Measurements from ENCODE around the gene ARX.

ARX gene

GRCh38 chrX:25005382-25006185 lies 10.2 kb downstream of the ARX start:
- Histone ChIP-seq H3K4me3 (ENCODE audit: low read length) (no peak overlapping the region), H3K4me1 (ENCODE audit: insufficient read depth, low read length) (no peaks in the 10 kb centered on the region; the same call in 1 of the 2 replicates), H3K9ac (ENCODE audit: low read depth, low read length) (no peak overlapping the region), H3K27ac (ENCODE audit: low read length) (no peak overlapping the region), H3K27me3 (ENCODE audit: insufficient read depth, low read length) (peaks cover 99% of the 10 kb centered on the region), H3K36me3 (ENCODE audit: insufficient read depth, low read depth, low read length) (no peaks in the 10 kb centered on the region), H3K9me3 (ENCODE audit: insufficient read depth, low read depth, low read length) (no peaks in the 10 kb centered on the region)

- Histone ChIP-seq H3K4me1 (ENCODE audit: insufficient read depth, low read length) (no peaks in the 10 kb centered on the region; the same call in 1 of the 2 replicates), H3K9ac (ENCODE audit: low read depth, low read length) (no peak overlapping the region), H3K4me3 (ENCODE audit: low read length) (no peak overlapping the region), H3K36me3 (ENCODE audit: insufficient read depth, low read depth, low read length) (no peaks in the 10 kb centered on the region), H3K27me3 (ENCODE audit: insufficient read depth, low read length) (peaks cover 99% of the 10 kb centered on the region), H3K9me3 (ENCODE audit: insufficient read depth, low read depth, low read length) (no peaks in the 10 kb centered on the region), H3K27ac (ENCODE audit: low read length) (no peak overlapping the region)
Observed at GRCh38 chrX:25005034-25005381, 10.8 kb downstream of the ARX start.

GRCh38 chrX:25004485-25005032 lies 11.2 kb downstream of the ARX start:
- Histone ChIP-seq H3K9me3 (ENCODE audit: insufficient read depth, low read depth, low read length) (no peaks in the 10 kb centered on the region), H3K27ac (ENCODE audit: low read length) (no peak overlapping the region), H3K4me1 (ENCODE audit: insufficient read depth, low read length) (peaks cover 4% of the 10 kb centered on the region; the same call in 1 of the 2 replicates), H3K27me3 (ENCODE audit: insufficient read depth, low read length) (peaks cover 99% of the 10 kb centered on the region), H3K36me3 (ENCODE audit: insufficient read depth, low read depth, low read length) (no peaks in the 10 kb centered on the region), H3K9ac (ENCODE audit: low read depth, low read length) (no peak overlapping the region), H3K4me3 (ENCODE audit: low read length) (no peak overlapping the region)

GRCh38 chrX:25004040-25004439 lies 11.7 kb downstream of the ARX start:
- peaks cover 7% of the 10 kb centered on the region for H3K4me1 ChIP-seq (ENCODE audit: insufficient read depth, low read length)
- H3K27me3 ChIP-seq (ENCODE audit: insufficient read depth, low read length), result peaks cover 99% of the 10 kb centered on the region
- H3K9me3 ChIP-seq (ENCODE audit: insufficient read depth, low read depth, low read length), result no peaks in the 10 kb centered on the region
- no peak overlapping the region for H3K27ac ChIP-seq (ENCODE audit: low read length)
- H3K36me3 ChIP-seq (ENCODE audit: insufficient read depth, low read depth, low read length), result no peaks in the 10 kb centered on the region
- H3K4me3 ChIP-seq (ENCODE audit: low read length), result no peak overlapping the region
- H3K9ac ChIP-seq (ENCODE audit: low read depth, low read length), result no peak overlapping the region

- H3K4me1 ChIP-seq (ENCODE audit: insufficient read depth, low read length), result peaks cover 12% of the 10 kb centered on the region
- H3K36me3 ChIP-seq (ENCODE audit: insufficient read depth, low read depth, low read length), result no peaks in the 10 kb centered on the region
- peak overlapping the region; percentile 55 for H3K4me3 ChIP-seq (ENCODE audit: low read length)
- H3K27ac ChIP-seq (ENCODE audit: low read length), result no peak overlapping the region
- H3K9ac ChIP-seq (ENCODE audit: low read depth, low read length), result no peak overlapping the region
- H3K27me3 ChIP-seq (ENCODE audit: insufficient read depth, low read length), result peaks cover 99% of the 10 kb centered on the region
- no peaks in the 10 kb centered on the region for H3K9me3 ChIP-seq (ENCODE audit: insufficient read depth, low read depth, low read length)
Observed at GRCh38 chrX:25003066-25003849, 12.5 kb downstream of the ARX start.

GRCh38 chrX:25002661-25003020 lies 13.1 kb downstream of the ARX start:
- peaks cover 12% of the 10 kb centered on the region for H3K4me1 ChIP-seq (ENCODE audit: insufficient read depth, low read length)
- peaks cover 99% of the 10 kb centered on the region for H3K27me3 ChIP-seq (ENCODE audit: insufficient read depth, low read length)
- H3K9ac ChIP-seq (ENCODE audit: low read depth, low read length), result no peak overlapping the region
- no peaks in the 10 kb centered on the region for H3K9me3 ChIP-seq (ENCODE audit: insufficient read depth, low read depth, low read length)
- peak overlapping the region; percentile 55 for H3K4me3 ChIP-seq (ENCODE audit: low read length)
- no peak overlapping the region for H3K27ac ChIP-seq (ENCODE audit: low read length)
- H3K36me3 ChIP-seq (ENCODE audit: insufficient read depth, low read depth, low read length), result no peaks in the 10 kb centered on the region

GRCh38 chrX:25001808-25002660 lies 13.7 kb downstream of the ARX start:
- H3K36me3 ChIP-seq (ENCODE audit: insufficient read depth, low read depth, low read length), result no peaks in the 10 kb centered on the region
- no peaks in the 10 kb centered on the region for H3K9me3 ChIP-seq (ENCODE audit: insufficient read depth, low read depth, low read length)
- no peak overlapping the region for H3K9ac ChIP-seq (ENCODE audit: low read depth, low read length)
- peaks cover 99% of the 10 kb centered on the region for H3K27me3 ChIP-seq (ENCODE audit: insufficient read depth, low read length)
- no peak overlapping the region for H3K4me3 ChIP-seq (ENCODE audit: low read length)
- peaks cover 12% of the 10 kb centered on the region for H3K4me1 ChIP-seq (ENCODE audit: insufficient read depth, low read length)
- no peak overlapping the region for H3K27ac ChIP-seq (ENCODE audit: low read length)

- Histone ChIP-seq H3K9ac (ENCODE audit: low read depth, low read length) (no peak overlapping the region), H3K27ac (ENCODE audit: low read length) (no peak overlapping the region), H3K4me3 (ENCODE audit: low read length) (no peak overlapping the region; the same call in 1 of the 2 replicates), H3K27me3 (ENCODE audit: insufficient read depth, low read length) (peaks cover 74% of the 10 kb centered on the region), H3K4me1 (ENCODE audit: insufficient read depth, low read length) (peaks cover 21% of the 10 kb centered on the region), H3K36me3 (ENCODE audit: insufficient read depth, low read depth, low read length) (no peaks in the 10 kb centered on the region), H3K9me3 (ENCODE audit: insufficient read depth, low read depth, low read length) (no peaks in the 10 kb centered on the region)
Observed at GRCh38 chrX:24999511-24999910, 16.3 kb downstream of the ARX start.

- H3K27ac ChIP-seq (ENCODE audit: low read length), result no peak overlapping the region
- H3K4me3 ChIP-seq (ENCODE audit: low read length), result no peak overlapping the region
- H3K4me1 ChIP-seq (ENCODE audit: insufficient read depth, low read length), result peaks cover 23% of the 10 kb centered on the region
- no peaks in the 10 kb centered on the region for H3K36me3 ChIP-seq (ENCODE audit: insufficient read depth, low read depth, low read length)
- H3K27me3 ChIP-seq (ENCODE audit: insufficient read depth, low read length), result peaks cover 41% of the 10 kb centered on the region
- H3K9ac ChIP-seq (ENCODE audit: low read depth, low read length), result no peak overlapping the region
- H3K9me3 ChIP-seq (ENCODE audit: insufficient read depth, low read depth, low read length), result no peaks in the 10 kb centered on the region
Observed at GRCh38 chrX:24996096-24996709, 19.6 kb downstream of the ARX start.

GRCh38 chrX:24993879-24994278 lies 21.9 kb downstream of the ARX start:
- Histone ChIP-seq H3K9me3 (ENCODE audit: insufficient read depth, low read depth, low read length) (no peaks in the 10 kb centered on the region), H3K36me3 (ENCODE audit: insufficient read depth, low read depth, low read length) (no peaks in the 10 kb centered on the region), H3K4me3 (ENCODE audit: low read length) (no peak overlapping the region), H3K27ac (ENCODE audit: low read length) (no peak overlapping the region), H3K4me1 (ENCODE audit: insufficient read depth, low read length) (peaks cover 15% of the 10 kb centered on the region), H3K9ac (ENCODE audit: low read depth, low read length) (no peak overlapping the region), H3K27me3 (ENCODE audit: insufficient read depth, low read length) (peaks cover 18% of the 10 kb centered on the region)

- peaks cover 6% of the 10 kb centered on the region; the same call in 1 of the 2 replicates for H3K4me1 ChIP-seq (ENCODE audit: insufficient read depth, low read length)
Observed at GRCh38 chrX:24990535-24990934, 25.2 kb downstream of the ARX start.

More at GRCh38 chrX:24990535-24990934, 25.2 kb downstream of the ARX start:
- H3K9me3 ChIP-seq (ENCODE audit: insufficient read depth, low read depth, low read length), result no peaks in the 10 kb centered on the region
- H3K9ac ChIP-seq (ENCODE audit: low read depth, low read length), result no peak overlapping the region
- no peaks in the 10 kb centered on the region; the same call in 1 of the 2 replicates for H3K27me3 ChIP-seq (ENCODE audit: insufficient read depth, low read length)
- no peaks in the 10 kb centered on the region for H3K36me3 ChIP-seq (ENCODE audit: insufficient read depth, low read depth, low read length)
- H3K4me3 ChIP-seq (ENCODE audit: low read length), result no peak overlapping the region
- H3K27ac ChIP-seq (ENCODE audit: low read length), result no peak overlapping the region
